HS-27A (cell line): ENCODE data around the gene TMEM235.

Experiments
- DNase-seq: peaks from one replicate; pipeline ENCODE4 v3.0.0-alpha.2; 2012; ENCODE audit warnings: low read depth, missing footprints

The TMEM235 gene

GRCh38 chr17:78255029-78255656 is 23.7 kb downstream of the TMEM235 start:
- DNase-seq, result no peak

GRCh38 chr17:78255953-78256706 is 24.7 kb downstream of the TMEM235 start:
- no peak for DNase-seq

GRCh38 chr17:78256707-78257591 is 25.5 kb downstream of the TMEM235 start:
- no peak for DNase-seq

- no peak for DNase-seq
These were observed 26.4 kb downstream of the TMEM235 start for GRCh38 chr17:78257810-78258322.

- no peak for DNase-seq
These were observed 27.1 kb downstream of the TMEM235 start for GRCh38 chr17:78258323-78259191.

GRCh38 chr17:78259192-78259554 is 27.7 kb downstream of the TMEM235 start:
- DNase-seq, result no peak

- DNase-seq, result no peak
These were observed 31.8 kb downstream of the TMEM235 start for GRCh38 chr17:78263063-78263735.

- DNase-seq, result no peak
These were observed 32.4 kb downstream of the TMEM235 start for GRCh38 chr17:78263736-78264340.

- no peak for DNase-seq
These were observed 33.2 kb downstream of the TMEM235 start for GRCh38 chr17:78264590-78264989.

- DNase-seq, result no peak
These were observed 33.7 kb downstream of the TMEM235 start for GRCh38 chr17:78265121-78265520.

GRCh38 chr17:78266231-78266631 is 34.8 kb downstream of the TMEM235 start:
- DNase-seq, result no peak

GRCh38 chr17:78266771-78267170 is 35.3 kb downstream of the TMEM235 start:
- no peak for DNase-seq

GRCh38 chr17:78267253-78268073 is 36.0 kb downstream of the TMEM235 start:
- no peak for DNase-seq

GRCh38 chr17:78268191-78268874 is 36.9 kb downstream of the TMEM235 start:
- no peak for DNase-seq

GRCh38 chr17:78268951-78269905 is 37.8 kb downstream of the TMEM235 start:
- DNase-seq, result no peak

- DNase-seq, result no peak
These were observed 38.5 kb downstream of the TMEM235 start for GRCh38 chr17:78269955-78270381.

GRCh38 chr17:78271419-78272170 is 40.2 kb downstream of the TMEM235 start:
- DNase-seq, result no peak
